Calu3 (cell line): ENCODE data around the gene MUSTN1. TPM values are rescaled to one million over a fixed set of nuclear protein-coding genes. Genes with fewer than 3 reads are reported as not detected.

Experiments used
- BruUV-seq: library from RNA; stranded (reverse); fragments of 400-500 nt; replicated peaks from 2 replicates; lab custom pipeline; 2021; lab: Mats Ljungman, UMichigan
- CTCF ChIA-PET: fragments of 300-600 bp; sonication (Branson Sonifier 250); formaldehyde crosslinking; loops from one replicate; lab custom pipeline; 2022; ENCODE audit warnings: antibody characterized with exemption; lab: Charles Lee
- DNase-seq: peaks from one replicate; pipeline ENCODE4 v3.0.0; 2022
- H3K27ac Mint-ChIP-seq: one replicate; pipeline ENCODE4 v1.8.0; 2022; ENCODE audit warnings: mixed read lengths; ENCODE audit not compliant: unreplicated experiment
- H3K27me3 Mint-ChIP-seq: one replicate; pipeline ENCODE4 v1.8.0; 2022; ENCODE audit warnings: mixed read lengths; ENCODE audit not compliant: unreplicated experiment
- H3K36me3 Mint-ChIP-seq: one replicate; pipeline ENCODE4 v1.8.0; 2022; ENCODE audit warnings: mild to moderate bottlenecking, moderate library complexity, mixed read lengths; ENCODE audit not compliant: insufficient read depth, unreplicated experiment
- H3K4me1 Mint-ChIP-seq: one replicate; pipeline ENCODE4 v1.8.0; 2022; ENCODE audit warnings: mild to moderate bottlenecking, low read depth, mixed read lengths; ENCODE audit not compliant: unreplicated experiment
- H3K4me3 Mint-ChIP-seq: one replicate; pipeline ENCODE4 v1.8.0; 2022; ENCODE audit warnings: mild to moderate bottlenecking, low read depth, moderate library complexity, mixed read lengths; ENCODE audit not compliant: unreplicated experiment
- H3K9me3 Mint-ChIP-seq: one replicate; pipeline ENCODE4 v1.8.0; 2022; ENCODE audit warnings: low read depth, mixed read lengths; ENCODE audit not compliant: unreplicated experiment
- CTCF ChIP-seq: fragments of 200-600 bp; IDR thresholded peaks from one replicate; pipeline ENCODE4 v1.8.0; 2022; ENCODE audit warnings: antibody characterized with exemption; ENCODE audit not compliant: unreplicated experiment
- intact Hi-C: fragments of 100-400 bp; cut with micrococcal nuclease; formaldehyde crosslinking; loops from one replicate; pipeline ENCODE4 v1.10.0; 2022; ENCODE audit not compliant: unreplicated experiment
- total RNA-seq: library from RNA; stranded (reverse); gene quantifications from 2 replicates; pipeline ENCODE4 v1.2.3, GENCODE V29; 2022

Gene MUSTN1
- total RNA-seq, 1 experiment from 2014 or later = 0.66 TPM

GRCh38 chr3:52827866-52828376 is 6.9 kb downstream of the MUSTN1 start:
- no TSS peak for BruUV-seq
- Mint-ChIP-seq H3K4me1 (peaks cover 27% of the 10 kb centered on the region), H3K9me3 (no peaks in the 10 kb centered on the region), H3K4me3 (no peak overlapping the region), H3K36me3 (no peaks in the 10 kb centered on the region), H3K27me3 (no peaks in the 10 kb centered on the region), H3K27ac (peak overlapping the region; percentile 74)
- peak; percentile 65 for DNase-seq
- TF ChIP-seq CTCF = no peak
- intact Hi-C loops = loop anchor here (2.0 kb wide), 1 partner anchor 85 kb away; no protein-coding TSS in a partner anchor
- CTCF ChIA-PET = interaction anchor here (0.6 to 1.1 kb wide), 2 partner anchors 9 to 174 kb away, joined by 3 to 4 read pairs; no protein-coding TSS in a partner anchor

DNA sequence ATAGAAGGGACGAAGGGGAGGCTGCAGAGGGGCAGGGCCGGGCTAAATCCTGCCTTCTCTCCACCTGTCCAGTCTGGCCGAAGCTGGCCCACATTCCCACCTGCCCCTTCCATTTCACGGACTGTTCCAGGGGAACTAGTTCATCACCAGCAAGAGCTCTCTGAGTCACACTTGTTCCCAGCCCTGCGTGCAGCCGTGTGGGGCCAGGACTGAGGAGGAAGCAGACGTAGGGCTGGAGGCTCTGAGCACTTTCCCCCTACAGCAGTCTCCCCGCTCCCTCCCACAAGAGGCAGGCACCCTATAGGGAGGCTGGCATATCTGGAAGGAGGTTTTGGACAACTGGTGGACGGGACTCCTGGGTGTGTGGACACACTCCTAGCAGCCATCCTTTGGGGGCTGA is 7.4 kb downstream of the MUSTN1 start:
- intact Hi-C loops = loop anchor here (2.0 kb wide), 1 partner anchor 85 kb away; no protein-coding TSS in a partner anchor
- peaks cover 27% of the 10 kb centered on the region for H3K4me1 Mint-ChIP-seq

GRCh38 chr3:52824037-52824436 is 10.8 kb downstream of the MUSTN1 start:
- Mint-ChIP-seq H3K4me3 (no peak overlapping the region), H3K4me1 (peaks cover 14% of the 10 kb centered on the region), H3K27me3 (no peaks in the 10 kb centered on the region), H3K27ac (no peak overlapping the region), H3K9me3 (no peaks in the 10 kb centered on the region), H3K36me3 (no peaks in the 10 kb centered on the region)
- no TSS peak for BruUV-seq
- intact Hi-C loops = no loop called here
- DNase-seq = no peak
- CTCF ChIA-PET = no interaction called here
- no peak for TF ChIP-seq CTCF

More for the DNA sequence above, 7.4 kb downstream of the MUSTN1 start:
- Mint-ChIP-seq H3K27me3 (no peaks in the 10 kb centered on the region), H3K9me3 (no peaks in the 10 kb centered on the region), H3K36me3 (no peaks in the 10 kb centered on the region), H3K4me3 (no peak overlapping the region), H3K27ac (peak overlapping the region; percentile 74)
- DNase-seq = peak; percentile 47
- CTCF ChIA-PET = interaction anchor here (1.1 kb wide), 1 partner anchor 10 kb away, joined by 3 read pairs; no protein-coding TSS in a partner anchor
- BruUV-seq = no TSS peak
- TF ChIP-seq CTCF = no peak

- no peaks in the 10 kb centered on the region for H3K36me3 Mint-ChIP-seq
- H3K27me3 Mint-ChIP-seq = no peaks in the 10 kb centered on the region
- CTCF ChIA-PET = no interaction called here
- no peak for TF ChIP-seq CTCF
- no peak for DNase-seq
- no peak overlapping the region for H3K4me3 Mint-ChIP-seq
- no TSS peak for BruUV-seq
- H3K27ac Mint-ChIP-seq = no peak overlapping the region
- H3K9me3 Mint-ChIP-seq = no peaks in the 10 kb centered on the region
- H3K4me1 Mint-ChIP-seq = peaks cover 4% of the 10 kb centered on the region
- intact Hi-C loops = no loop called here
Observed at GRCh38 chr3:52822363-52822762, 12.5 kb downstream of the MUSTN1 start.
